ENCODE measurements around the gene ARHGAP22. TPM values are rescaled to one million over a fixed set of nuclear protein-coding genes. Genes with fewer than 3 reads are reported as not detected.
A peak's percentile ranks its signal among the peaks of the same experiment; 100 is the strongest.

The ARHGAP22 gene
- total and polyA plus RNA-seq, 4 donors, result 0.23 to 2.3 (median 0.54) TPM

GRCh38 chr10:48603421-48604038 lies 1.3 kb downstream of the ARHGAP22 start:
- H3K9ac ChIP-seq (ENCODE audit: low read depth in 1 of 2, low read length in 2 of 2), result no peak overlapping the region
- DNase-seq (ENCODE audit: low spot score), result peak; percentile 21
- TF ChIP-seq CTCF (IDR thresholded peaks at IDR 0.05; ENCODE audit: low read depth, low read length, missing input control) (no peak), EGR1 (IDR thresholded peaks at IDR 0.05; ENCODE audit: low read depth in 2 of 2) (no peak), TAF1 (conservative IDR thresholded peaks at IDR 0.05) (no peak), HNF4G (IDR thresholded peaks at IDR 0.05) (no peak), RXRA (IDR thresholded peaks at IDR 0.05) (no peak), REST (IDR thresholded peaks at IDR 0.05) (no peak), ZBTB33 (IDR thresholded peaks at IDR 0.05) (no peak), MAX (IDR thresholded peaks at IDR 0.05) (no peak), ATF3 (IDR thresholded peaks at IDR 0.05) (no peak), RAD21 (IDR thresholded peaks at IDR 0.05) (no peak), JUND (IDR thresholded peaks at IDR 0.05) (no peak), GABPA (IDR thresholded peaks at IDR 0.05 in 1 of 2, conservative IDR thresholded peaks at IDR 0.05 in 1 of 2) (no peak), FOXA1 (IDR thresholded peaks at IDR 0.05) (no peak), FOXA2 (IDR thresholded peaks at IDR 0.05) (no peak), YY1 (IDR thresholded peaks at IDR 0.05) (no peak), SP1 (IDR thresholded peaks at IDR 0.05) (no peak), NR2F2 (IDR thresholded peaks at IDR 0.05) (no peak), HNF4A (conservative IDR thresholded peaks at IDR 0.05) (no peak)
- 84% methylated on average over 4 of the region's 4 CpGs for WGBS
- H3K4me3 ChIP-seq (ENCODE audit: low read depth in 1 of 3, low read length in 3 of 3), result no peak overlapping the region
- H3K27ac ChIP-seq (ENCODE audit: low read depth in 1 of 2, low read length in 2 of 2), result no peak overlapping the region
- no peaks in the 10 kb centered on the region for H3K9me3 ChIP-seq (ENCODE audit: control insufficient read depth in 4 of 4, low read length in 3 of 4)
- H3K36me3 ChIP-seq (ENCODE audit: control insufficient read depth in 4 of 4, insufficient read depth in 3 of 4, low read depth in 1 of 4, low read length in 3 of 4), result no peaks in the 10 kb centered on the region
- peaks cover 0 to 4% (median 0%) of the 10 kb centered on the region in 4 donors for H3K4me1 ChIP-seq (ENCODE audit: control insufficient read depth in 4 of 4, insufficient read depth in 4 of 4, low read length in 3 of 4)
- peaks cover 0 to 8% (median 2%) of the 10 kb centered on the region in 4 donors for H3K27me3 ChIP-seq (ENCODE audit: control insufficient read depth in 4 of 4, insufficient read depth in 4 of 4, low read length in 3 of 4)
